Psoas muscle (tissue), 8 donors: ENCODE results near the gene POU1F1. TPM values are rescaled to one million over a fixed set of nuclear protein-coding genes. Genes with fewer than 3 reads are reported as not detected.
"Not testable (repeated sequence)": the region's sequence is repeated elsewhere in the genome, so short reads cannot be mapped to it uniquely, and the experiment has no call there.

Experiments
- ATAC-seq, 4 donors: fragments of 200-7000 bp; cut with Tn5 transposase; one replicate each; pipeline ENCODE4 v1.9.1; 2020; ENCODE audit warnings: moderate library complexity in 3 of 4, mild to moderate bottlenecking in 2 of 4
- DNase-seq, 2 donors: peaks; one replicate each; pipeline ENCODE4 v3.0.0-alpha.2; 2020
- H3K27ac ChIP-seq: fragments of 200-600 bp; one replicate; pipeline ENCODE4 v1.8.0; 2022
- H3K27me3 ChIP-seq, 3 donors: fragments of 200-600 bp in 1 of 3; one replicate each; pipeline versions ENCODE4 v1.6.1 to v1.8.0; 2013 to 2022; ENCODE audit warnings: low read length in 2 of 3, mild to moderate bottlenecking in 2 of 3, moderate library complexity in 1 of 3; ENCODE audit not compliant: insufficient read depth in 3 of 3
- H3K36me3 ChIP-seq, 2 donors: fragments of 200-600 bp in 1 of 2; one replicate each; pipeline versions ENCODE4 v1.6.1 to v1.8.0; 2013 to 2022; ENCODE audit warnings: low read depth in 1 of 2, mild to moderate bottlenecking in 1 of 2, moderate library complexity in 1 of 2; ENCODE audit not compliant: insufficient read depth in 1 of 2
- H3K4me1 ChIP-seq: fragments of 200-600 bp; one replicate; pipeline ENCODE4 v1.8.0; 2022
- H3K4me3 ChIP-seq: fragments of 200-600 bp; one replicate; pipeline ENCODE4 v1.8.0; 2022; ENCODE audit warnings: mild to moderate bottlenecking
- H3K9me3 ChIP-seq: fragments of 200-600 bp; one replicate; pipeline ENCODE4 v1.8.0; 2022
- CTCF ChIP-seq: fragments of 200-600 bp; IDR thresholded peaks from one replicate; pipeline ENCODE4 v1.8.0; 2022; ENCODE audit warnings: antibody characterized with exemption
- WGBS, 3 donors: extraction: QIAGEN DNeasy Blood & Tissue Kit; methylation state at CpG; one replicate each; pipeline versions ENCODE4 v1.1.6 to v1.1.7; 2013; 5-methylcytosine and 5-hydroxymethylcytosine counted together
- intact Hi-C, 2 donors: fragments of 100-400 bp; cut with DNase I; formaldehyde crosslinking; loops; one replicate each; pipeline versions ENCODE4 v1.11.0 to v1.14.2; 2022
- polyA plus RNA-seq, 3 donors: library from polyadenylated mRNA; stranded (reverse); fragments of 200-250 nt; gene quantifications; one replicate each; pipeline ENCODE4 v1.2.3, GENCODE V29; 2013
- total RNA-seq, 4 donors: library from RNA; stranded (reverse); fragmentation: NEBNext Ultra II Directional in 2 of 4; extraction: Animal tissue kit (Norgen Biotek cat#: 25700) in 2 of 4; gene quantifications; one replicate each; pipeline versions ENCODE4 v1.2.1 to v1.2.4, GENCODE V29; 2021 to 2023
- donor health status: healthy with polysubstance abuse.
- donor health status: DM: no; HTN: no; CAD: no; lungs with moderate emphysema.
- donor health status: Bipolar disorder and iron deficiency.
- donor health status: healthy.
- donor health status: DM: yes; HTN: yes; CAD: no.
- donor health status: DM: no; HTN: no; CAD: no.
- donor health status: DM: no; HTN: no; CAD: no.
- donor health status: DM: yes; HTN: yes; CAD: no.

Gene POU1F1
- total and polyA plus RNA-seq, 7 donors: 0.01 TPM; not detected in 6

DNA sequence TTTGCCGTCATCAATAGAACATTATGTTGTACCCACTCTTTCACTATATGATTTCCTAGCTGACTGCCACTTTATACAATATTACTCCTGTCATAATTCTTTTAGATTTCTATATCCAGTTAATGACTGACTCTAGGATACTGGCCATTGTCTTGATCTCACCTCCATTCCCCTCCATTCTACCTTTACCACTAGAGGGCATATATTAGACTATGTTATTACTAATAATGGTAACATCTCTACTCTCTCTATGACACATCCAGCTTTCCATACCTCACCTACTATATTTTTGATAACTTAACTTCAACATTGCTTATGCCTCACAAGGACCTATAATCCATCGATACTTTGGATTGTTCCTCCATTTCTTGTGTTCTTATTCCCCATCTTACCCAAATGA, 31.4 kb upstream of the POU1F1 start:
- Histone ChIP-seq H3K4me3 (no peak overlapping the region), H3K27ac (no peak overlapping the region), H3K36me3 (no peaks in the 10 kb centered on the region), H3K4me1 (no peaks in the 10 kb centered on the region), H3K9me3 (no peaks in the 10 kb centered on the region), H3K27me3 (no peaks in the 10 kb centered on the region)
- 94 to 99% (median 95%) methylated on average over 2 of the region's 2 CpGs for WGBS, 3 donors
- no peak for ATAC-seq
- intact Hi-C loops: loop anchor here in 1 of 2 donors (10.0 kb wide), 1 partner anchor 697 kb away; no protein-coding TSS in a partner anchor
- DNase-seq: no peak
- TF ChIP-seq CTCF: no peak

DNA sequence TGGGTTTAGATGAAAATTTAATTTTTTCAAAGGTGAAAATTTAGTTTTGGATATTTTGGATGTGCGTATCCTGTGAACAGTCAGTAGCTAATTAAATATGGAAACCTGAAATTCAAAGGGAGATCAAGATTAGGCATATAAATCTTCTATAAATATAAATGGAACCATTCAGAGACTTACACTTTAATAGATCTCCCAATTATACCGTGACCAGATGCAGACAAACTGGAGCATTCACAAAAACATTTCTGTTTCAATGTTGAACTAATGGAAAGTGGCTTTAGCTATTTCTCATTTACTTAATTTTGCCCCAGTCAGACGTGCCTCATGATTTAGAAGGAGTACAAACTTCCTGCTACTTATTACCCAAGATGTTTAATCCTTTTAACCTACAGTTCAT, 29.1 kb upstream of the POU1F1 start:
- Histone ChIP-seq H3K27ac (no peak overlapping the region), H3K9me3 (no peaks in the 10 kb centered on the region), H3K4me1 (no peaks in the 10 kb centered on the region), H3K4me3 (no peak overlapping the region), H3K27me3 (no peaks in the 10 kb centered on the region), H3K36me3 (no peaks in the 10 kb centered on the region)
- TF ChIP-seq CTCF: no peak
- intact Hi-C loops: loop anchor here in 1 of 2 donors (10.0 kb wide), 1 partner anchor 699 kb away; no protein-coding TSS in a partner anchor
- ATAC-seq (no peak), DNase-seq (no peak)
- 57 to 69% (median 69%) methylated on average over 3 of the region's 3 CpGs for WGBS, 3 donors

GRCh38 chr3:87305031-87305430, 28.6 kb upstream of the POU1F1 start:
- not testable (repeated sequence) for H3K9me3 ChIP-seq, H3K27ac ChIP-seq, H3K27me3 ChIP-seq, ATAC-seq, H3K4me1 ChIP-seq, DNase-seq, H3K4me3 ChIP-seq, H3K36me3 ChIP-seq
- WGBS, 3 donors: 71 to 82% (median 81%) methylated on average over 1 of the region's 1 CpG
- intact Hi-C loops: loop anchor here in 1 of 2 donors (10.0 kb wide), 1 partner anchor 700 kb away; no protein-coding TSS in a partner anchor

GRCh38 chr3:87298111-87298718, 21.8 kb upstream of the POU1F1 start:
- peak in 1 of 4 donors; percentile 56 for ATAC-seq
- Histone ChIP-seq H3K27ac (no peak overlapping the region), H3K4me3 (no peak overlapping the region), H3K36me3 (no peaks in the 10 kb centered on the region), H3K27me3 (no peaks in the 10 kb centered on the region), H3K4me1 (no peaks in the 10 kb centered on the region), H3K9me3 (no peaks in the 10 kb centered on the region)
- no peak for DNase-seq
- WGBS, 3 donors: 6 to 29% (median 18%) methylated on average over 3 of the region's 3 CpGs
- intact Hi-C loops: no loop called here
- TF ChIP-seq CTCF: peak; percentile 49

- Histone ChIP-seq H3K27ac (no peak overlapping the region), H3K27me3 (no peaks in the 10 kb centered on the region), H3K9me3 (no peaks in the 10 kb centered on the region), H3K36me3 (no peaks in the 10 kb centered on the region), H3K4me3 (no peak overlapping the region), H3K4me1 (no peaks in the 10 kb centered on the region)
- 83 to 85% (median 85%) methylated on average over 8 of the region's 8 CpGs for WGBS, 3 donors
- TF ChIP-seq CTCF: no peak
- DNase-seq: no peak
- intact Hi-C loops: no loop called here
- no peak for ATAC-seq
Observed at GRCh38 chr3:87288446-87288845, 12.1 kb upstream of the POU1F1 start.
